GM19099 (cell line): ENCODE measurements around the gene NAV1.

Experiments used
- POLR2A ChIP-seq: IDR thresholded peaks from 3 replicates; pipeline ENCODE4 v1.6.1; 2011; ENCODE audit warnings: low read depth; ENCODE audit not compliant: insufficient read length; ENCODE audit errors: extremely low read depth

The NAV1 gene

GRCh38 chr1:201543871-201544642, 5.1 kb downstream of the NAV1 start:
- no peak for TF ChIP-seq POLR2A

GRCh38 chr1:201544710-201545109, 5.8 kb downstream of the NAV1 start:
- no peak for TF ChIP-seq POLR2A

GRCh38 chr1:201545851-201546492, 7.0 kb downstream of the NAV1 start:
- no peak for TF ChIP-seq POLR2A

- no peak for TF ChIP-seq POLR2A
These were observed 12.2 kb downstream of the NAV1 start for GRCh38 chr1:201551096-201551495.

GRCh38 chr1:201551877-201552731, 13.2 kb downstream of the NAV1 start:
- TF ChIP-seq POLR2A: no peak

- TF ChIP-seq POLR2A: no peak
These were observed 14.0 kb downstream of the NAV1 start for GRCh38 chr1:201552941-201553351.

GRCh38 chr1:201553496-201554189, 14.7 kb downstream of the NAV1 start:
- no peak for TF ChIP-seq POLR2A

- no peak for TF ChIP-seq POLR2A
These were observed 15.3 kb downstream of the NAV1 start for GRCh38 chr1:201554190-201554600.

GRCh38 chr1:201554789-201555592, 16.1 kb downstream of the NAV1 start:
- no peak for TF ChIP-seq POLR2A

GRCh38 chr1:201555593-201555945, 16.6 kb downstream of the NAV1 start:
- no peak for TF ChIP-seq POLR2A

GRCh38 chr1:201556841-201557571, 18.1 kb downstream of the NAV1 start:
- no peak for TF ChIP-seq POLR2A

- TF ChIP-seq POLR2A: no peak
These were observed 18.6 kb downstream of the NAV1 start for GRCh38 chr1:201557572-201557958.

GRCh38 chr1:201559679-201560162, 20.8 kb downstream of the NAV1 start:
- no peak for TF ChIP-seq POLR2A

- no peak for TF ChIP-seq POLR2A
These were observed 21.6 kb downstream of the NAV1 start for GRCh38 chr1:201560328-201561194.
